Skeletal muscle tissue (tissue), 4 donors: Measurements from ENCODE around the gene TEN1. TPM values are rescaled to one million over a fixed set of nuclear protein-coding genes. Genes with fewer than 3 reads are reported as not detected.

ENCODE experiments used
- H3K27ac ChIP-seq: one replicate; pipeline ENCODE4 v1.7.0; 2013; ENCODE audit warnings: mild to moderate bottlenecking, low read depth, low read length, inconsistent platforms
- H3K27me3 ChIP-seq, 3 donors: one replicate each; pipeline ENCODE4 v1.7.0; 2013; ENCODE audit warnings: low read length in 3 of 3; ENCODE audit not compliant: control insufficient read depth in 3 of 3, insufficient read depth in 3 of 3
- H3K36me3 ChIP-seq, 3 donors: one replicate each; pipeline ENCODE4 v1.7.0; 2013; ENCODE audit warnings: low read length in 3 of 3; ENCODE audit not compliant: control insufficient read depth in 3 of 3, insufficient read depth in 3 of 3
- H3K4me1 ChIP-seq, 3 donors: one replicate each; pipeline ENCODE4 v1.7.0; 2013; ENCODE audit warnings: low read length in 3 of 3, mild to moderate bottlenecking in 3 of 3; ENCODE audit not compliant: control insufficient read depth in 3 of 3, insufficient read depth in 3 of 3
- H3K4me3 ChIP-seq, 3 donors: one replicate each; pipeline ENCODE4 v1.7.0; 2013; ENCODE audit warnings: low read length in 3 of 3
- H3K9ac ChIP-seq, 3 donors: one replicate each; pipeline ENCODE4 v1.7.0; 2013; ENCODE audit warnings: low read length in 3 of 3, mild to moderate bottlenecking in 3 of 3, moderate library complexity in 2 of 3, low read depth in 1 of 3
- H3K9me3 ChIP-seq, 3 donors: one replicate each; pipeline ENCODE4 v1.7.0; 2013; ENCODE audit warnings: low read length in 3 of 3; ENCODE audit not compliant: control insufficient read depth in 3 of 3
- total RNA-seq: library from RNA; depleted of rRNA; stranded (reverse); fragments of >200 nt; gene quantifications from one replicate; pipeline ENCODE4 v1.2.3, GENCODE V29; 2014
- donor health status: Osteomylitis.

TEN1 gene, protein sequence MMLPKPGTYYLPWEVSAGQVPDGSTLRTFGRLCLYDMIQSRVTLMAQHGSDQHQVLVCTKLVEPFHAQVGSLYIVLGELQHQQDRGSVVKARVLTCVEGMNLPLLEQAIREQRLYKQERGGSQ
- total RNA-seq: 3.1 TPM

DNA sequence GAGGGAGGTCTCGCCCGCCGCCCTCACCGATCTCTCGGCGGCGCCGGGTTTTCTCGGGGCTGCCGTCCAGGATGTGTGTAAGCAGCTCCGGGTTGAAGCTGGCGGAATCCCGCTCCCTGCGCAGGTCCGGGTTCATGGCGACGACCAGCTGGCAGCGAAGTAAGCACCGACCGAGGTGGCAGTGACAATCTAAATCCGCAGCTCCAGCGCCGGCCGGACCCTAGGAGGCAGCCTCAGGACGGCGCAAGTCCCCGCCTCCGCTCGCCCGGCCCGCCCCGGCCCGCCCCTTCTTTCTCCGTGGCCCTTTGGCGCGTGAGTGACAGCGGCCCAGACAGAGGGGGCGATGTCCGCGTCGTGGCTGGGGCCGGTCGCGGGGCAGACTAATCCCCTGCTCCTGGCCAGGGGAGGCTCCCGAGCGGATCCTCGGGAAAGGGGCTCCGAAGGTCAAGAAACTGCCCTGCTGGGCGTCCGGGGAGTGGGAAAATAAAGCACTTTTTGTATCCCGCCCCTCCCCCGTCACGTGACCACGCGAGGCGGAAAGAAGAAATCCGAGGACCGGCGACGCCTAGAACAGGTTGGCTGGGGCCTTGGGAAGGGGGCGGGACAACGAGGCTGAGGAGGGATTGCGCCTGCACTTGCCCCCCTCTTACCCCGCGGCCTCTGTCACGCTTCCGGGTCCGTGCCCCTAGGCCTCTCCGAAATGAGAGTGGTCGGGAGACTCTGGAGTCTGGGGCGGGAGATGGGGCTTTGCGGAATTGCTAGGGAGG is at the start of gene TEN1, which contains the start of gene ACOX1:
Gene TEN1, plus strand, starts transcription at position 303 of the 767 bp plus-strand sequence. CDS start 6,953 bp downstream, outside the sequence.
Gene ACOX1, minus strand, starts transcription at position 229 of the 767 bp plus-strand sequence. Its CDS starts 93 bp downstream, at position 136.
- Histone ChIP-seq H3K27me3 (no peaks in the 10 kb centered on the region), H3K9ac (peak within 1 kb of the TSS; percentile 99), H3K36me3 (peaks cover 0 to 4% (median 0%) of the 10 kb centered on the region in 3 donors), H3K9me3 (no peaks in the 10 kb centered on the region), H3K4me3 (peak within 1 kb of the TSS; percentile 82 to 97 (median 89)), H3K4me1 (peaks cover 9 to 23% (median 20%) of the 10 kb centered on the region in 3 donors), H3K27ac (peak within 1 kb of the TSS; percentile 96)

DNA sequence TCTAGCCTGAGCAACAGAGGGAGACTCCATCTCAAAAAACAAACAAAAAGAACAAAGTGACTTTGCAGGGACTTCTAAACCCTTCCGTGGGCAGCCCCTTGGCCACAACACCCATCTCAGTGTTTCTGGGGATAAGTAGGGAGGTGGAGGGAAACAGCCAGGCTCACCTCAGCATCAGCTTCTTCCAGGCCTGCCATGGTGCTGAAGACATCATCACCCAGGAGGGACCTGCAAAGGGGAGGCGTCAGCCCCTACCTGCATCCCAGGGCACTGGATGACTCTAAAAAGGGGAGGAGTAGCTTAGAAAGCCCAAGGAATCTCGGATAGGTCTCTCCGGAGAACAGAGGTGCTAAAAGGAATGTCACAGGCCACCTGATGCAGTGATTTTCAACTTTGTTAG is 48.0 kb upstream of the TEN1 start:
- Histone ChIP-seq H3K27ac (no peak overlapping the region), H3K36me3 (peaks cover 2 to 6% (median 6%) of the 10 kb centered on the region in 3 donors), H3K27me3 (no peaks in the 10 kb centered on the region)

DNA sequence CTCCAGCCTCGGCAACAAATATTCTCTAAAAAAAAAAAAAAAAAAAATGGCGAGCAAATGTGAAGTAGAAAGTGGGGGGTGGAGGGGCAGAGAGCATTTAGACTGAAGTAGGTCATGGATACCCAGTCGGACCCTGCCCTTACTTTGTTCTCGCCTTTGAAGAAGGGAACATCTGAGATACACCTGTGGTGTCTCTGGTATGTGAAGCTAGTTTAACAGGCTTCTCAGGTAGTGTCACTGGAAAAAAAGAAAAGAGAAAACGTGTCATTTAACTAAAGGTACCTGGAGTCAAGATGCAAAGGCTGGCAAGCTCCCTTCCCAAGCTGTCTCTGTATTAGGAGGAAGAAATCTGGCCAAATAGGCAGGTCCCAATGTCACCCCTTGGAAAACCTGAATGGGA is 46.2 kb upstream of the TEN1 start:
- no peak overlapping the region for H3K9ac ChIP-seq
- H3K4me1 ChIP-seq: no peaks in the 10 kb centered on the region
- H3K27ac ChIP-seq: no peak overlapping the region

More for the DNA sequence above, 48.0 kb upstream of the TEN1 start:
- no peaks in the 10 kb centered on the region for H3K4me1 ChIP-seq
- no peak overlapping the region for H3K9ac ChIP-seq
- no peaks in the 10 kb centered on the region for H3K9me3 ChIP-seq
- no peak overlapping the region for H3K4me3 ChIP-seq

DNA sequence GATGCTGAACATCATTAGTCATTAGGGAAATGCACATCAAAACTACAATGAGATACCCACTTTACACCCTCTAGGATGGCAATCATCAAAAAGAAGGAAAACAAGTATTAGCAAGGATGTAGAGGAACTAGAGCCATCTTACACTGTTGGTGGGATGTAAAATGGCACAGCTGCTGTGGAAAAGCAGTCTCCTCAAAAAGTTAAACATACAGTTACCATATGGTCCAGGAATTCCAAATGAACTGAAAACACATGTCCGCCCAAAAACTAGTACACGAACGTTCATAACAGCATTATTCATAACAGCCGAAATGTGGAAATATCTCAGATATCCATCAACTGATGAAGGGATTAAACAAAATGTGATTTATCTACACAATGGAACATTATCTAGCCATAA is 45.2 kb upstream of the TEN1 start:
- Histone ChIP-seq H3K4me1 (no peaks in the 10 kb centered on the region), H3K4me3 (no peak overlapping the region), H3K9ac (no peak overlapping the region), H3K9me3 (no peaks in the 10 kb centered on the region), H3K36me3 (no peaks in the 10 kb centered on the region), H3K27me3 (no peaks in the 10 kb centered on the region), H3K27ac (no peak overlapping the region)

More for the DNA sequence above, 46.2 kb upstream of the TEN1 start:
- Histone ChIP-seq H3K27me3 (no peaks in the 10 kb centered on the region), H3K9me3 (no peaks in the 10 kb centered on the region), H3K4me3 (no peak overlapping the region), H3K36me3 (no peaks in the 10 kb centered on the region)

DNA sequence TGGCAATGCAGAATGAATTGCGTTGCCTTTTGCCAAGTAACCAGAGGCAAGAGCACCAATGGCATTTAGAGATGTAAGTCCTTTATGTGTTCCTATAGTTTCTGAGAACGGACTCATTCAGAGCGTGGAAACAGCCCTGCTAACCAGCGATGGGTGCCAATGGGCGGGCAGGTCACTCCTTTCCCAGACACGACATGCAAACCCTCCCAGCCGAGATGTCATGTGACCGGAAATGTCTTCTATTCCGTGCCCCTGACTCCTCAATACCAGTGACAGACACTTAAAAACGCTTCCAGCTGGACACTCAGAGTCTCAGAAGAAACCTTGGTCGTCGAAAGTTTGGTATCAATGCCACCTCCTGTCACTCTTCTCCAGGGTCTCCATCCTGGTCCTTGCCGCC is 41.4 kb upstream of the TEN1 start:
- peaks cover 0 to under 1% (median 0%) of the 10 kb centered on the region in 3 donors for H3K36me3 ChIP-seq
- no peak overlapping the region for H3K4me3 ChIP-seq
- H3K27ac ChIP-seq: no peak overlapping the region
- H3K9me3 ChIP-seq: no peaks in the 10 kb centered on the region
- H3K9ac ChIP-seq: no peak overlapping the region
- H3K4me1 ChIP-seq: peaks cover 7 to 13% (median 12%) of the 10 kb centered on the region in 3 donors
- H3K27me3 ChIP-seq: no peaks in the 10 kb centered on the region

DNA sequence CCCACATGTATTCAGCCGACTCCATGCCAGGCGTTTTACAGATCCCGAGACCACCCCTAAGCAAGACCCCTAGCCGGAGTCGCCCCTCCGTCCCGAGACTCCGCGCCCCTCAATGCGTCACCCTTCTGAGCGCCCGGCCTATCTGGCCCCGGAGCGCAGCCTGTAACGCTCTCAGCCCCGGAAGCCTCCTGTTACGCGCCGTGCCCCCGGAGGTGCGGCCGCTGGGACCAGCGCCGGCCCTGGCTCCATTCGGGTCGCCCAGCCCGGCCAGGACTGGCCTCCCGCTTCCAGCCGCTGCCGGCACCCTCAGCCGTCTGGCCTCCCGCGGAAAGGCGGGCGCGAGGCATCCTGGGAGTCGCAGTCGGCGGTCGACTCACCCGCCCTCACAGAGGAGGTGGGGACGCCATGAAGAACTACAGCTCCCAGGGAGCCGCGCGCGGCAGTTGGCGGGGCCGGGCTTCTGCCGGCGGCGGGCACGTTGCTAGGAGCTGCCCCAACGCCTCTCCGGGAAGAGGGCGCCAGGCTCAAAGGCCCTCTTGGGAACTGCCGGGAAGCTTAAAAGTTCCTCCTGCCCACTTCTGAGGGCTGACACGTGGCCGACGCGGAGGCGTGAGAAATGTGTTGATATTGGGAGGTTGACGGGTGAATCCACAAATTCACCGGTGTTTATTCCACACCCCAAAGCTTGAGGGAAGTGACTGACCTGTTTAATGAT is 38.2 kb upstream of the TEN1 start, which contains the start of gene FBF1:
Gene FBF1, minus strand, starts transcription at position 316 of the 715 bp plus-strand sequence. CDS start 2,893 bp downstream, outside the sequence.
- no peaks in the 10 kb centered on the region for H3K9me3 ChIP-seq
- H3K9ac ChIP-seq: peak within 1 kb of the TSS; percentile 87 to 91 (median 90)
- no peaks in the 10 kb centered on the region for H3K27me3 ChIP-seq
- H3K4me3 ChIP-seq: peak within 1 kb of the TSS; percentile 83 to 91 (median 88)
- H3K36me3 ChIP-seq: peaks cover 0 to 4% (median 0%) of the 10 kb centered on the region in 3 donors
- H3K27ac ChIP-seq: peak within 1 kb of the TSS; percentile 62
- peaks cover 7 to 18% (median 13%) of the 10 kb centered on the region in 3 donors for H3K4me1 ChIP-seq

DNA sequence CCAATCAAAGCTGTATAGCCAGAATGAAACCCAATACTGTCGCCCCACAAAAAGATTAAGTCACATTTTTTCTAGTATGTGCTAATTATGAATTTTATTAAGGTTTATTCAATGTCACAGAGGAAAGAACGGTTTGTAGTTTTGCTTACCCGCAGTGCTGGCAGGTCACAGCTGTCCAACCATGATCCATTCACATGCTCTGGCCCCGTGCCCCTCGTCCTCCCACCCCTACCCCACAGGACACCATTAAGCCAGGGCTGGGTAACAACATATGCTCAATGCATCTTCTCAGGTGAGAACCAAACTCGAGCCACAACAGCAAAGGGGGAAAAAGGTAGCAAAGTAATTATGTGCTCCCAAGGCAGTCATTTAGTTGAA is 37.6 kb upstream of the TEN1 start:
- H3K36me3 ChIP-seq: peaks cover 0 to 6% (median under 1%) of the 10 kb centered on the region in 3 donors
- H3K9me3 ChIP-seq: no peaks in the 10 kb centered on the region
- peaks cover 7 to 21% (median 13%) of the 10 kb centered on the region in 3 donors for H3K4me1 ChIP-seq
- no peaks in the 10 kb centered on the region for H3K27me3 ChIP-seq
- no peak overlapping the region for H3K27ac ChIP-seq
- H3K4me3 ChIP-seq: peak overlapping the region; percentile 69 to 91 (median 83)
- peak overlapping the region; percentile 40 to 91 (median 57) for H3K9ac ChIP-seq

DNA sequence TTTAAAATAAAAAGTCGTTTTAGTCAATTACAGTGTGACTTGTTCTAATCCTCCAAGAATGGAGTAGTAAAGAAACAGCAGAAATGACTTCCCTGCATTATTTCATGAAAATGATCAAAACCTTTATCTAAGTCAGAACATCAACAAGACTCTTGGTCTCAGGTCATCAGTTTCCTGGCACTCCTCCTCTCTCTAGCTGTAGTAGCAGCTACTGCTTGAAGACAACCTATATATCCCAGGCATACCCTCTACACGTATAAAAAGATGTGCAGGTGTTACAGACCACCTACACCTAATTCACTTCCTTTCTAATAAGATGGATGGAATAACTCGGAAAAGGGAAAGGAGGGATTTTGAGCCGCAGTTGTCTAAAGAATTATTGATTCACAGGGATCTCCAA is 36.6 kb upstream of the TEN1 start:
- H3K9me3 ChIP-seq: no peaks in the 10 kb centered on the region
- peaks cover 5 to 12% (median 11%) of the 10 kb centered on the region in 3 donors for H3K36me3 ChIP-seq

DNA sequence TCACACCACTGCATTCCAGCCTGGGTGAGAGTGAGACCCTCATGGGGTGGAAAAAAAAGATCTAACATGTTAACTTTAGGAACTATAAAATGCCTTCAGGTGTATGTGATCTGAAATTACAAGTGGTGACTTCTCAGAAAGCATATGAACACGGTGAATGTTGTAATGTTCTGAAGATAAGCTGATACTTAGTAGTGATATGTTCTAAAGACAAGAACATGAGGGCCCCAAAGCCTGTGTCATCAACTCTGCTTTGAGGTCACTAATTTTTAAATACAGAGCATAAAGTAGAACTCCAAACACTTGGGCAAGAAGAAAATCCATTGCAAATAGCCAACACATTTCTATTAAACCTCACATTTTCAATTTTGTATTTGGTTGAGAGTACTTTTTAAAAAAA is 35.5 kb upstream of the TEN1 start:
- Histone ChIP-seq H3K9me3 (no peaks in the 10 kb centered on the region), H3K9ac (no peak overlapping the region), H3K4me1 (peaks cover 7 to 21% (median 13%) of the 10 kb centered on the region in 3 donors), H3K27me3 (no peaks in the 10 kb centered on the region), H3K36me3 (peaks cover 12 to 21% (median 20%) of the 10 kb centered on the region in 3 donors), H3K27ac (no peak overlapping the region), H3K4me3 (no peak overlapping the region)

More for the DNA sequence above, 36.6 kb upstream of the TEN1 start:
- no peak overlapping the region for H3K27ac ChIP-seq
- no peaks in the 10 kb centered on the region for H3K27me3 ChIP-seq
- no peak overlapping the region for H3K9ac ChIP-seq
- peaks cover 7 to 21% (median 13%) of the 10 kb centered on the region in 3 donors for H3K4me1 ChIP-seq
- H3K4me3 ChIP-seq: no peak overlapping the region
